ENCODE data around the gene GOLT1A.

Gene GOLT1A

GRCh38 chr1:204213668-204214662 is at the start of gene GOLT1A:
Gene GOLT1A, minus strand, starts transcription at chr1:204213988. Its CDS starts 82 bp downstream, at chr1:204213906.
- peak; percentile 34 for DNase-seq

GRCh38 chr1:204263254-204263910 is 49.6 kb upstream of the GOLT1A start:
- DNase-seq: no peak

- no peak for DNase-seq
Observed at GRCh38 chr1:204262506-204263253, 48.9 kb upstream of the GOLT1A start.

- no peak for DNase-seq
Observed at GRCh38 chr1:204261746-204262505, 48.1 kb upstream of the GOLT1A start.

- DNase-seq: no peak
Observed at GRCh38 chr1:204261266-204261665, 47.5 kb upstream of the GOLT1A start.

GRCh38 chr1:204260601-204261197 is 46.9 kb upstream of the GOLT1A start:
- no peak for DNase-seq

- no peak for DNase-seq
Observed at GRCh38 chr1:204259782-204260181, 46.0 kb upstream of the GOLT1A start.

- no peak for DNase-seq
Observed at GRCh38 chr1:204259196-204259595, 45.4 kb upstream of the GOLT1A start.

GRCh38 chr1:204258213-204259115 is 44.7 kb upstream of the GOLT1A start:
- peak; percentile 9 for DNase-seq

- no peak for DNase-seq
Observed at GRCh38 chr1:204257446-204257845, 43.7 kb upstream of the GOLT1A start.

- no peak for DNase-seq
Observed at GRCh38 chr1:204256531-204256930, 42.7 kb upstream of the GOLT1A start.

GRCh38 chr1:204255966-204256365 is 42.2 kb upstream of the GOLT1A start:
- DNase-seq: no peak

GRCh38 chr1:204255225-204255624 is 41.4 kb upstream of the GOLT1A start:
- no peak for DNase-seq

GRCh38 chr1:204254031-204254661 is 40.4 kb upstream of the GOLT1A start:
- no peak for DNase-seq

GRCh38 chr1:204251926-204252689 is 38.3 kb upstream of the GOLT1A start:
- no peak for DNase-seq

- DNase-seq: no peak
Observed at GRCh38 chr1:204251286-204251685, 37.5 kb upstream of the GOLT1A start.

- DNase-seq: no peak
Observed at GRCh38 chr1:204250428-204251030, 36.7 kb upstream of the GOLT1A start.

GRCh38 chr1:204249736-204250427 is 36.1 kb upstream of the GOLT1A start:
- no peak for DNase-seq

GRCh38 chr1:204248954-204249353 is 35.2 kb upstream of the GOLT1A start:
- no peak for DNase-seq
